ENCODE results near the gene PLK4.
"Not testable (repeated sequence)": the region's sequence is repeated elsewhere in the genome, so short reads cannot be mapped to it uniquely, and the experiment has no call there.

Gene PLK4

DNA sequence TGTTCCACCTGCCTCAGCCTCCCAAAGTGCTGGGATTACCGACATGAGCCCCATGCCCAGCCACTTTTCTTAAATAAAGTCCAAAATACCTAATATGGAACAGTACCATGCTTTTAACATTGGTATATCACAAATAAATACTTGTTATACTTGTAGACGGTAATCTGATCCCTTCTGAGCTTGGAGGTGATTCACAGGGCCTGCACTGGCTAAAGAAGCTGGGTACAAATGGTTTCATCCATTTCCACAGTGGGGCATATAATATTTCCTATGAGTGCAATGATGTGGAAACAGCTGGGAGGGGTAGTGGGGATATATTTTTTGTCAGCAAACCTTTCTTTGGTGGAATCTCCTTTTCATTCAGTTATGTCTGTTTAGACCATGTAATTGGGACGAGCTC is 35.8 kb downstream of the PLK4 start:
- DNase-seq, result no peak

DNA sequence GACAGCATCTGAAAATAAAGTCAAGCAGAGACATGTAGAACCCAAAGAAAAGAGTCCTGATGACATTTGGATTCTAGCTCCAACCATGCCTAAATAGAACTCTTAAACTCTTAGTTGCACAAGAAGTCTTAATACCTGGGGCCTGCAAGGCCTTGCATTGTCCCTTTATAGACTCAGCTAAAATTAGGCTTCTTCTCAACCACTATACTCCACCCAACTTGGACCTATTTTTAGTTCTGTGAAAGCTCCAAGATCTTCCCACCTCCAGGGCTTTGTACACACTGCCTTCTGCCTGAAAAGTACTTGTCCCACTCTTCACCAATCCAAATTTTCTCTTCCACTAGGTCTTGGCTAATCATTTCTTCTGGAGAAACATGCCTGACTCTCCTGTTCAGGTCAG is 36.5 kb downstream of the PLK4 start:
- no peak for DNase-seq

DNA sequence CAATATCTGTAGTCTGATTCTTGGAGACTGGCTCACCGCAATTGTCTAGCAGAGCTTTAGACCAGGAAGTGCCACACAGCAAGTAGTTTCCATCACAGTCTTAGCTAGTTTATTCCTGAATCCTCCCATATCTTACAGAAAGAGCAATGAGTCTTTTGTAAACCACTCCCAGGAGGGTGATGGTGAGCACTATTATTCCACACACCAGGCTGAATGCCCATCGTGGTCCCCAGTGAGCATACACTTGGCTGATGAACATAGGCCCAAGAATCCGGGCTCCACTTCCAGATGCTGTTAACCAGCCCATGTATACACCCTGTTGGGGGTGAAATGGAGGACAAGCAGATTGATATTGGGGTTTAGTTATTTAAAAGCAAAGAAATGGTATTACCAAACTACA is 39.8 kb downstream of the PLK4 start:
- no peak for DNase-seq

DNA sequence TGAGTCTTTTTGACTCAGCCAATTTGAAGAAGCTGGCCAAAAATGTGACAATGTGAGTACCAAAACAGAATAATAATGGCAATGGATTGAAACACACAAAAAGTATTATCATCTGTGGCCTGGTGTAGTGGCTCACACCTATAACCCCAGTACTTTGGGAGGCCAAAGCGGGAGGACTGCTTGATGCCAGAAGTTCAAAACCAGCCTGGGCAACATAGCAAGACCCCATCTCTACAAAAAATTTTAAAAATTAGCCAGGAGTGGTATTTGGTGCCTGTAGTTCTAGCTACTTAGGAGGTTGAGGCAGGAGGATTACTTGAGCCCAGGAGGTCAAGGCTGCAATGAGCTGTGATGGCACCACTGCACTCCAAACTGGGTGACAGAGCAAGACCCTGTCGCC is 41.5 kb downstream of the PLK4 start:
- no peak for DNase-seq

DNA sequence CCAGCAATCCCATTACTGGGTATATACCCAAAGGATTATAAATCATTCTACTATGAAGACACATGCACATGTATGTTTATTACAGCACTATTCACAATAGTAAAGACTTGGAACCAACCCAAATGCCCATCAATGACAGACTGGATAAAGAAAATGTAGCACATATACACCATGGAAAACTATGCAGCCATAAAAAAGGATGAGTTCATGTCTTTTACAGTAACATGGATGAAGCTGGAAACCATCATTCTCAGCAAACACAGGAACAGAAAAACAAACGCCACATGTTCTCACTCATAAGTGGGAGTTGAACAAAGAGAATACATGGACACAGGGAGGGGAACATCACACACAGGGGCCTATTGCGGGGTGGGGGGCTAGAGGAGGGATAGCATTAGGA is 45.0 kb downstream of the PLK4 start:
- not testable (repeated sequence) for DNase-seq

DNA sequence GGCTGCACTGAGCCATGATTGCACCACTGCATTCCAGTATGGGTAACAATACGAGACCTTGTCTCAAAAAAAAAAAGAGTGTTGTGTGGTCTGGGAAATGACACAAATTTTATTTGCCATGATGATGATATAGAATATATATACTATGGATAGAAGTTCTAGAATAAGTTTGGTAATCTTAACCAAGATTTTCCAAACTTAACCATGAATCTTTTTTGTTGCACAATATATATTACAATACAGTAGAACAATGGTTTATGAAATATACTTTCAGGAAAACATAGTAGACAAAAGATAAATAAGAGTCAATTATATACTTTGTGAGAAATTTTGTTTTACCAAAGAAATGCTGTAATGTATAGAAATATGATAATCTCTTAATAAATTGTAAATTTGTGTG is 49.5 kb downstream of the PLK4 start:
- no peak for DNase-seq

DNA sequence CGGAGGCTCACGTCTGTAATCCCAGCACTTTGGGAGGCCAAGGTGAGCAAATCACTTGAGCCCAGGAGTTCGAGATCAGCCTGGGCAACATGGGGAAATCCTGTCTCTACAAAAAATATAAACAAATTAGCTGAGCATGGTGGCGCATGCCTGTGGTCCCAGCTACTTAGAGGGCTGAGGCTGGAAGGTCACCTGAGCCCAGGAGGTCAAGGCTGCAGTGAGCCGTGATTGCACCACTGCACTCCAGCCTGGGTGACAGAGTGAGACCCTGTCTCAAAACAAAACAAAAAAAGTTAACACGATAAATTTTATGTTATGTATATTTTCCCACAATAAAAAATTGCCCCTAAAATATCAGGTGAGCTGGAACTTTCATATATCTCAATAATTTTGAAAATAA is 51.1 kb downstream of the PLK4 start:
- DNase-seq, result not testable (repeated sequence)

DNA sequence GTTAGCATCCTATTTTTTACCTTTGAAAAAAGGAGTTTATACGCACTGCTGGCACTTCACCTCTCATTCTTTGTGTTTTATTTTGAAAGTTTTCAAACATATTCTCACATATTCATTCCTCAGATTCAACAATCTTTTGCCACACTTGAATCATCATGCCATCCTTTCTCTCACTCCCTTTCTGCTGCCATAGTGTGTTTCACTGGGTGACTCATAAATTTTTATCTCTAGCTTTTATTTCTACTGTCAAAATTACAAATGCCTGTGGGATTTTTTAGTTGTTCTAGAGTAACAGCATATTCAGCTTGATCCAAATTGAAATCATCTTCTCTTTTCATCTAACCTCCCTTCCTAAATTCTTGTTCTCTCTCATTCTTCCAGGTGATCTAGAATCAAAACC is 56.3 kb downstream of the PLK4 start:
- DNase-seq, result no peak

All from suppressor macrophage treated with lipopolysaccharide for 4 hours (primary cell).